Small intestine (tissue), 7 donors: ENCODE results near the gene GALNT14. TPM values are rescaled to one million over a fixed set of nuclear protein-coding genes. Genes with fewer than 3 reads are reported as not detected.

ENCODE experiments used
- DNase-seq, 2 donors: peaks; one replicate each; pipeline versions ENCODE4 v3.0.0 to v3.0.0-alpha.2; 2013
- FAIRE-seq: peaks from 2 replicates; lab custom pipeline; 2012; peaks lifted over from hg19 to GRCh38; lab: Jason Lieb, UNC
- H3K27ac ChIP-seq, 3 donors: one replicate each; pipeline ENCODE4 v1.5.1; 2013; ENCODE audit warnings: low read length in 2 of 3, mild to moderate bottlenecking in 2 of 3, control low read depth in 1 of 3, inconsistent platforms in 1 of 3, low read depth in 1 of 3, moderate library complexity in 1 of 3
- H3K27me3 ChIP-seq, 3 donors: one replicate each; pipeline ENCODE4 v1.6.1; 2013; ENCODE audit warnings: low read length in 3 of 3, inconsistent platforms in 1 of 3; ENCODE audit not compliant: control insufficient read depth in 3 of 3, insufficient read depth in 3 of 3
- H3K36me3 ChIP-seq, 3 donors: one replicate each; pipeline ENCODE4 v1.6.1; 2013; ENCODE audit warnings: low read length in 3 of 3, inconsistent platforms in 1 of 3, low read depth in 1 of 3, mild to moderate bottlenecking in 1 of 3, moderate library complexity in 1 of 3; ENCODE audit not compliant: control insufficient read depth in 3 of 3, insufficient read depth in 2 of 3
- H3K4me1 ChIP-seq, 3 donors: one replicate each; pipeline ENCODE4 v1.6.1; 2013; ENCODE audit warnings: low read length in 2 of 3, inconsistent platforms in 1 of 3, low read depth in 1 of 3, mild to moderate bottlenecking in 1 of 3, moderate library complexity in 1 of 3; ENCODE audit not compliant: control insufficient read depth in 3 of 3, insufficient read depth in 2 of 3
- H3K4me3 ChIP-seq, 3 donors: one replicate each; pipeline ENCODE4 v1.5.1; 2013; ENCODE audit warnings: low read length in 3 of 3, control low read depth in 1 of 3, inconsistent platforms in 1 of 3, low read depth in 1 of 3, mild to moderate bottlenecking in 1 of 3, moderate library complexity in 1 of 3
- H3K9me3 ChIP-seq, 2 donors: one replicate each; pipeline ENCODE4 v1.6.1; 2013; ENCODE audit warnings: low read depth in 1 of 2, low read length in 1 of 2; ENCODE audit not compliant: control insufficient read depth in 2 of 2, insufficient read depth in 1 of 2
- WGBS, 3 donors: extraction: QIAGEN DNeasy Blood & Tissue Kit; methylation state at CpG; one replicate each; pipeline ENCODE4 v1.1.7; 2013; 5-methylcytosine and 5-hydroxymethylcytosine counted together
- polyA plus RNA-seq, 4 donors: library from polyadenylated mRNA; stranded (reverse) in 3 of 4; unstranded in 1 of 4; fragments of 200-250 nt in 3 of 4; fragments of 120-200 nt in 1 of 4; gene quantifications; one replicate each; pipeline versions ENCODE4 v1.2.1 to v1.2.3, GENCODE V29; 2013
- donor health status: healthy with polysubstance abuse.
- donor health status: control.
- donor health status: control.
- donor health status: Bipolar disorder and iron deficiency.
- donor health status: healthy.

GALNT14 gene
- polyA plus RNA-seq, 4 donors, result 0.24 to 8.2 (median 2.2) TPM; not detected in 1

- Histone ChIP-seq H3K36me3 (no peaks in the 10 kb centered on the region), H3K27me3 (peaks cover 0 to 3% (median 0%) of the 10 kb centered on the region in 3 donors), H3K4me3 (no peak overlapping the region), H3K27ac (no peak overlapping the region), H3K4me1 (no peaks in the 10 kb centered on the region), H3K9me3 (no peaks in the 10 kb centered on the region)
- no peak for FAIRE-seq
- 74 to 80% (median 76%) methylated on average over 3 of the region's 3 CpGs for WGBS, 3 donors
- DNase-seq, result no peak
These were observed 27.8 kb downstream of the GALNT14 start for GRCh38 chr2:31110431-31110830.

- DNase-seq (no peak), FAIRE-seq (no peak)
- Histone ChIP-seq H3K4me3 (no peak overlapping the region), H3K9me3 (no peaks in the 10 kb centered on the region), H3K36me3 (no peaks in the 10 kb centered on the region), H3K27ac (no peak overlapping the region), H3K27me3 (peaks cover 0 to 3% (median 0%) of the 10 kb centered on the region in 3 donors), H3K4me1 (no peaks in the 10 kb centered on the region)
- WGBS, 3 donors, result 90 to 91% (median 91%) methylated on average over 8 of the region's 8 CpGs
These were observed 28.5 kb downstream of the GALNT14 start for GRCh38 chr2:31109633-31110192.

- FAIRE-seq (no peak), DNase-seq (no peak)
- no peaks in the 10 kb centered on the region for H3K36me3 ChIP-seq
- H3K4me3 ChIP-seq, result no peak overlapping the region
- no peaks in the 10 kb centered on the region for H3K4me1 ChIP-seq
- WGBS, 3 donors, result 80 to 92% (median 87%) methylated on average over 3 of the region's 3 CpGs
- peaks cover 0 to 3% (median 0%) of the 10 kb centered on the region in 3 donors for H3K27me3 ChIP-seq
- no peak overlapping the region for H3K27ac ChIP-seq
- H3K9me3 ChIP-seq, result no peaks in the 10 kb centered on the region
These were observed 29.5 kb downstream of the GALNT14 start for GRCh38 chr2:31108561-31109286.

- Histone ChIP-seq H3K4me1 (no peaks in the 10 kb centered on the region), H3K9me3 (no peaks in the 10 kb centered on the region), H3K36me3 (no peaks in the 10 kb centered on the region), H3K27me3 (peaks cover 0 to 3% (median 0%) of the 10 kb centered on the region in 3 donors), H3K4me3 (no peak overlapping the region), H3K27ac (no peak overlapping the region)
- FAIRE-seq (no peak), DNase-seq (no peak)
- WGBS, 3 donors, result 37 to 55% (median 53%) methylated on average over 5 of the region's 5 CpGs
These were observed 30.5 kb downstream of the GALNT14 start for GRCh38 chr2:31107591-31108300.

- Histone ChIP-seq H3K27me3 (peaks cover 0 to 3% (median 0%) of the 10 kb centered on the region in 3 donors), H3K9me3 (no peaks in the 10 kb centered on the region), H3K36me3 (no peaks in the 10 kb centered on the region), H3K27ac (no peak overlapping the region), H3K4me3 (no peak overlapping the region), H3K4me1 (no peaks in the 10 kb centered on the region)
- DNase-seq (no peak), FAIRE-seq (no peak)
- WGBS, 3 donors, result 80 to 87% (median 82%) methylated on average over 2 of the region's 2 CpGs
These were observed 36.5 kb downstream of the GALNT14 start for GRCh38 chr2:31101701-31102100.

- Histone ChIP-seq H3K4me3 (no peak overlapping the region), H3K27ac (no peak overlapping the region), H3K36me3 (no peaks in the 10 kb centered on the region), H3K9me3 (no peaks in the 10 kb centered on the region), H3K27me3 (no peaks in the 10 kb centered on the region), H3K4me1 (no peaks in the 10 kb centered on the region)
- no peak for FAIRE-seq
- 52 to 66% (median 54%) methylated on average over 2 of the region's 2 CpGs for WGBS, 3 donors
- no peak for DNase-seq
These were observed 40.2 kb downstream of the GALNT14 start for GRCh38 chr2:31097962-31098613.

- no peak overlapping the region for H3K27ac ChIP-seq
- no peak for FAIRE-seq
- 80 to 88% (median 83%) methylated on average over 7 of the region's 7 CpGs for WGBS, 3 donors
- H3K36me3 ChIP-seq, result no peaks in the 10 kb centered on the region
- no peak overlapping the region for H3K4me3 ChIP-seq
- no peaks in the 10 kb centered on the region for H3K27me3 ChIP-seq
- DNase-seq, result no peak
- H3K9me3 ChIP-seq, result peaks cover 0 to 10% of the 10 kb centered on the region in 2 donors
- H3K4me1 ChIP-seq, result peaks cover 0 to 6% (median 4%) of the 10 kb centered on the region in 3 donors
These were observed 48.1 kb downstream of the GALNT14 start for GRCh38 chr2:31090188-31090587.

- Histone ChIP-seq H3K27me3 (no peaks in the 10 kb centered on the region), H3K4me3 (no peak overlapping the region), H3K27ac (no peak overlapping the region), H3K36me3 (no peaks in the 10 kb centered on the region), H3K4me1 (peaks cover 0 to 7% (median 4%) of the 10 kb centered on the region in 3 donors), H3K9me3 (peaks cover 0 to 10% of the 10 kb centered on the region in 2 donors)
- no peak for FAIRE-seq
- WGBS, 3 donors, result 74 to 90% (median 88%) methylated on average over 2 of the region's 2 CpGs
- DNase-seq, result no peak
These were observed 48.6 kb downstream of the GALNT14 start for GRCh38 chr2:31089645-31090044.
